ENCODE measurements around the gene HDAC4. TPM values are rescaled to one million over a fixed set of nuclear protein-coding genes. Genes with fewer than 3 reads are reported as not detected.

Gene HDAC4
- polyA plus RNA-seq, 1 donor (not counting 4 experiments of a cell fraction or from before 2014, with no cell fraction given): 2.9 TPM

DNA sequence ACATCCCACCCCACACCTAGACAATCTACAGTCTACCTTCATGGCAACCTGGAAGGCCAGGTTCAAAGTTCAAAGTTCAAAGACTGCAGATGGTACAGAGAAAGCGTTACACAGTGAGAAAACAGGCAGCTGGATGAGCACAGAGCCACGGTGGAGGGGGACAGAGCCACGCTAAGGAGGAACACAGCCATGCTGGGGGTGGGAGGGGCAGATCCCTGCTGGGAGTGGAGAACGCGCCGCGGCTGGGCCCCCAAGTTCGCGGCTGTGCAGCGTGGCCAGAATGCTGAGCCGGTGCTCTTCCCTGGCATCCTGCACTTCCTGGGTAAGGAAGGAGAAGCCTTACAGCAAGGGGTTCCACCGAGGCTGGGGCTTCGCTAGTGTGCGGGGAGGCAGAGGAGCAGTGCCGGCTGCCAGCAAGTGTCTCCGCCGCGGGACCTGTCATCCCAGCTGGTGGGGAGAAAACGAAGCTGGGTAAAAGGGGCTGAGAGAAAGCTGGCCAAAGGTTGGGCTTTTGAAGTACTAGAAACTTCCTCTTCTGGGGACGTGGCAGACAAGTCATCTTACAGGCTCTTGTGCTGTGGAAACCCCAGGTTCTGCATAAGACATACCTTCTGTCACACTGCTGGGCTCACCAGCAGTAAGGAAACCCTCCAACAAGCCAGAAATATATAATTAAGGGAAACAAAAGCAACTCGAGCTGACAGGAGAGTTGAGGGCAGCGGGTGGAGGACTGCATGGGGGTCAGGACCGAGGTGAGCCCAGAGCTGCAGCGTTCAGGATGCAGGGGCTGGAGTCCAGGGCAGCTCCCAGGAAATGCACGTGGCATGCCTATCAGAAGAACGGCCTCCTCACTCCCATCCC is 115.5 kb downstream of the HDAC4 start:
- Histone ChIP-seq H4K20me1 (ENCODE audit: control insufficient read depth, extremely low read depth, insufficient read depth, low read length) (peaks cover 4% of the 10 kb centered on the region), H3K9me1 (ENCODE audit: control insufficient read depth, extremely low read depth, insufficient read depth, low read length) (no peaks in the 10 kb centered on the region), H3K36me3 (ENCODE audit: control insufficient read depth in 2 of 2, extremely low read depth in 1 of 2, insufficient read depth in 2 of 2, low read length in 2 of 2) (peaks cover 0 to 2% of the 10 kb centered on the region in 2 experiments), H3K4me1 (ENCODE audit: control insufficient read depth, extremely low read depth, insufficient read depth, low read length) (peaks cover 4% of the 10 kb centered on the region), H3K27me3 (ENCODE audit: control insufficient read depth, extremely low read depth, insufficient read depth, low read length) (no peaks in the 10 kb centered on the region), H3K4me3 (ENCODE audit: control insufficient read depth in 2 of 3, extremely low read depth in 1 of 3, insufficient read depth in 2 of 3, low read depth in 1 of 3, low read length in 3 of 3) (no peak overlapping the region), H3K4me2 (ENCODE audit: control insufficient read depth, extremely low read depth, insufficient read depth, low read depth, low read length) (no peak overlapping the region), H3K79me2 (ENCODE audit: control insufficient read depth, insufficient read depth, low read length) (peaks cover 2% of the 10 kb centered on the region), H2AFZ (ENCODE audit: control insufficient read depth, low read length) (no peak overlapping the region), H3K27ac (ENCODE audit: control insufficient read depth, insufficient read depth, low read length) (no peak overlapping the region), H3K9me3 (ENCODE audit: control insufficient read depth, low read depth, low read length) (no peaks in the 10 kb centered on the region), H3K9ac (ENCODE audit: control insufficient read depth, extremely low read depth, insufficient read depth, low read length) (no peak overlapping the region)
- DNase-seq (ENCODE audit: low read depth, low spot score): no peak
- no peak for FAIRE-seq
- no peak for TF ChIP-seq CTCF (optimal IDR thresholded peaks at IDR 0.05 in 1 of 3, IDR thresholded peaks at IDR 0.05 in 1 of 3, conservative IDR thresholded peaks at IDR 0.05 in 1 of 3; ENCODE audit: extremely low read depth in 1 of 3, insufficient read depth in 2 of 3, low read length in 3 of 3)
- TF ChIP-seq EZH2 (IDR thresholded peaks at IDR 0.05; ENCODE audit: low read length): no peak
- dilution Hi-C loops (cut with MboI; ENCODE audit: extremely low pct_ligation_motif_present, low sequenced_read_pairs): no loop called here

- no peaks in the 10 kb centered on the region for H3K9me1 ChIP-seq (ENCODE audit: control insufficient read depth, extremely low read depth, insufficient read depth, low read length)
- no peaks in the 10 kb centered on the region for H3K79me2 ChIP-seq (ENCODE audit: control insufficient read depth, insufficient read depth, low read length)
- TF ChIP-seq EZH2 (IDR thresholded peaks at IDR 0.05; ENCODE audit: low read length) (no peak), CTCF (optimal IDR thresholded peaks at IDR 0.05 in 1 of 3, IDR thresholded peaks at IDR 0.05 in 1 of 3, conservative IDR thresholded peaks at IDR 0.05 in 1 of 3; ENCODE audit: extremely low read depth in 1 of 3, insufficient read depth in 2 of 3, low read length in 3 of 3) (no peak)
- dilution Hi-C loops (cut with MboI; ENCODE audit: extremely low pct_ligation_motif_present, low sequenced_read_pairs): no loop called here
- peaks cover 0 to 2% of the 10 kb centered on the region in 2 experiments for H3K36me3 ChIP-seq (ENCODE audit: control insufficient read depth in 2 of 2, extremely low read depth in 1 of 2, insufficient read depth in 2 of 2, low read length in 2 of 2)
- H3K4me1 ChIP-seq (ENCODE audit: control insufficient read depth, extremely low read depth, insufficient read depth, low read length): peaks cover 10% of the 10 kb centered on the region
- DNase-seq (ENCODE audit: low read depth, low spot score): no peak
- no peak overlapping the region for H3K27ac ChIP-seq (ENCODE audit: control insufficient read depth, insufficient read depth, low read length)
- no peak overlapping the region for H3K4me3 ChIP-seq (ENCODE audit: control insufficient read depth in 2 of 3, extremely low read depth in 1 of 3, insufficient read depth in 2 of 3, low read depth in 1 of 3, low read length in 3 of 3)
- no peak overlapping the region for H3K4me2 ChIP-seq (ENCODE audit: control insufficient read depth, extremely low read depth, insufficient read depth, low read depth, low read length)
- no peak for FAIRE-seq
- no peak overlapping the region for H3K9ac ChIP-seq (ENCODE audit: control insufficient read depth, extremely low read depth, insufficient read depth, low read length)
- peaks cover 7% of the 10 kb centered on the region for H4K20me1 ChIP-seq (ENCODE audit: control insufficient read depth, extremely low read depth, insufficient read depth, low read length)
- H3K9me3 ChIP-seq (ENCODE audit: control insufficient read depth, low read depth, low read length): no peaks in the 10 kb centered on the region
- H3K27me3 ChIP-seq (ENCODE audit: control insufficient read depth, extremely low read depth, insufficient read depth, low read length): no peaks in the 10 kb centered on the region
- H2AFZ ChIP-seq (ENCODE audit: control insufficient read depth, low read length): no peak overlapping the region
These were observed 116.6 kb downstream of the HDAC4 start for GRCh38 chr2:239283961-239284795.
